Measurements from ENCODE around the gene TGM2.

Gene TGM2

GRCh38 chr20:38129893-38130609 lies 35.0 kb downstream of the TGM2 start:
- TF ChIP-seq, protein P1, sequence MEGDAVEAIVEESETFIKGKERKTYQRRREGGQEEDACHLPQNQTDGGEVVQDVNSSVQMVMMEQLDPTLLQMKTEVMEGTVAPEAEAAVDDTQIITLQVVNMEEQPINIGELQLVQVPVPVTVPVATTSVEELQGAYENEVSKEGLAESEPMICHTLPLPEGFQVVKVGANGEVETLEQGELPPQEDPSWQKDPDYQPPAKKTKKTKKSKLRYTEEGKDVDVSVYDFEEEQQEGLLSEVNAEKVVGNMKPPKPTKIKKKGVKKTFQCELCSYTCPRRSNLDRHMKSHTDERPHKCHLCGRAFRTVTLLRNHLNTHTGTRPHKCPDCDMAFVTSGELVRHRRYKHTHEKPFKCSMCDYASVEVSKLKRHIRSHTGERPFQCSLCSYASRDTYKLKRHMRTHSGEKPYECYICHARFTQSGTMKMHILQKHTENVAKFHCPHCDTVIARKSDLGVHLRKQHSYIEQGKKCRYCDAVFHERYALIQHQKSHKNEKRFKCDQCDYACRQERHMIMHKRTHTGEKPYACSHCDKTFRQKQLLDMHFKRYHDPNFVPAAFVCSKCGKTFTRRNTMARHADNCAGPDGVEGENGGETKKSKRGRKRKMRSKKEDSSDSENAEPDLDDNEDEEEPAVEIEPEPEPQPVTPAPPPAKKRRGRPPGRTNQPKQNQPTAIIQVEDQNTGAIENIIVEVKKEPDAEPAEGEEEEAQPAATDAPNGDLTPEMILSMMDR (IDR thresholded peaks at IDR 0.05; ENCODE audit: low read depth, low read length) = no peak
- DNase-seq (ENCODE audit: extremely low read depth, low read depth) = no peak

DNA sequence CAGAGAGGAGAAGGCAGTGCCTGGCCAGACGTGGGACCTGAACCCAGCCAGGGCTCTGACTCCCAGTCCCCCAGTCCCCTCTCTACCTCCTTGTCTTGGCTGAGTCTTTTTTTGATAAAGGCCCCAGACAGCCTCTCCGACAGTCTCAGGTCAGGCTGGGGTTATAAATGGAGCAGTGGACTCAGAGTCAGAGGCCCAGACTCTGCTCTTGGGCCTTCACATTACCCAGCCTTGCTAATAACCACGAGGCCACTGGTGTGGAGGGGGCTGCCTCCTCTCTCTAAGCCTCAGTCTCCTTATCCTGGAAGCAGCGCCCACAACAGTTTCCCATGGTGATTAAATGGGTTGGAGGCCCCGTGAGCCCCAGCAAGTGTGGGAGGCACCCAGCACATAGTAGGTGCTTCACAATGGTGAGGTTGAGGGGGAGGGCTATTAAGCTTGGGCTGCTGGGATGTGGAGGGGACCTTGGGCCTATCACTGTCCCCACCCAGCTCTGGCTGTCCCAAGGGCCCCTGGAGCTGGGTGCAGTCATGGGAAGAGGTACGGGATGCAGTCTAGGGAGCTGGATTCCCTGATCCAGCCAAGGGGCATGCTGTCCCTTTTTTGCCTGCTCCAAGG lies 35.7 kb downstream of the TGM2 start:
- no peak for DNase-seq (ENCODE audit: extremely low read depth, low read depth)
- TF ChIP-seq, protein P1 (IDR thresholded peaks at IDR 0.05; ENCODE audit: low read depth, low read length) = no peak

DNA sequence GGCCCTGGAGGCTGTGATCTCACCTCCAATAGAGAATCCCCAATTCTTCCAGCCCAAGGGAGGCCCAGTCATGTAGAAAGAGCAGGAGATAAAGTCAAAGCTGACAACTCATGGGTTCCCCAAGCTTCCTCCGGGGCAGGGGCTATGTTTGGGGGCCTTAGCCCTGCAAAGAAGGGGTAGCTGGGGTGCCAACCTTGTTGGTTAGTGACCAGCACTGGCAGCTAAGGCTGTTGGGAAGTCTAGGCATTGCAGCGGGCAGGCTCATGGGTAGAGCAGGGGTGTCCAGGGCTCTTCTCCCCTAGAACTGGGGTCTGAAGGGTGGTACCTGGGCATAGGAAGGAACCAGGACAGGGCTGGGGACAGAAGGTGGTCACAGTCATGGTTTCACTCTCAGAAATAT lies 36.4 kb downstream of the TGM2 start:
- DNase-seq (ENCODE audit: extremely low read depth, low read depth) = no peak
- TF ChIP-seq, protein P1 (IDR thresholded peaks at IDR 0.05; ENCODE audit: low read depth, low read length) = no peak

DNA sequence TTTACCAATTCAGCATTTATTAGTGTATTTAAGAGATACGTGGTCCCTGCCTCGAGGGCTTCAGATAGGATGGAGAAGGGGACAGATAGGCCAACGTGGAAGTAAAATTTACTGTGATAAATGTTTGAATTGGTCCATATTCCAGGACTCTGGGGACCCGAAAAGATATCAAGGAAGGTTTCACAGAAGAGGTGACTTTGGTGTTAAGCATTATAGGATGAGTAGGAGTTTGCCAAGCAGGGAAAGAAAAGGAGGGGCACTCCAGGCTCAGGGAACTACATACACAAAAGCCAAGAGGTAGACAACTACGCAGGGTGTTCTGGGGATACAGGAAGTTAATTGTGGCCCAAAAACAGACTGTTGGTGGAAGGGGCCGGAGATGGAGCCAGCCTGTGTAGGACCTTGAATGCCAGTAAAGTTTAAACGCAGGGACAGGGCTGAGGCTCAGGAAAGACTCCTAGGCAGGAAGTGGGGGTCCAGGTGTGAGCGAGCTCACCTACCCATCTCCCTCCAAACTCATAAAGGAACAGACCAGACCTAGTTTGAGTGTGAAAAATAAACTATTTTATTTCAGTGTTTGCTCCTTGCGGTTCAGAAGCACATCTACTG lies 37.0 kb downstream of the TGM2 start:
- DNase-seq (ENCODE audit: extremely low read depth, low read depth) = no peak
- TF ChIP-seq, protein P1 (IDR thresholded peaks at IDR 0.05; ENCODE audit: low read depth, low read length) = no peak

DNA sequence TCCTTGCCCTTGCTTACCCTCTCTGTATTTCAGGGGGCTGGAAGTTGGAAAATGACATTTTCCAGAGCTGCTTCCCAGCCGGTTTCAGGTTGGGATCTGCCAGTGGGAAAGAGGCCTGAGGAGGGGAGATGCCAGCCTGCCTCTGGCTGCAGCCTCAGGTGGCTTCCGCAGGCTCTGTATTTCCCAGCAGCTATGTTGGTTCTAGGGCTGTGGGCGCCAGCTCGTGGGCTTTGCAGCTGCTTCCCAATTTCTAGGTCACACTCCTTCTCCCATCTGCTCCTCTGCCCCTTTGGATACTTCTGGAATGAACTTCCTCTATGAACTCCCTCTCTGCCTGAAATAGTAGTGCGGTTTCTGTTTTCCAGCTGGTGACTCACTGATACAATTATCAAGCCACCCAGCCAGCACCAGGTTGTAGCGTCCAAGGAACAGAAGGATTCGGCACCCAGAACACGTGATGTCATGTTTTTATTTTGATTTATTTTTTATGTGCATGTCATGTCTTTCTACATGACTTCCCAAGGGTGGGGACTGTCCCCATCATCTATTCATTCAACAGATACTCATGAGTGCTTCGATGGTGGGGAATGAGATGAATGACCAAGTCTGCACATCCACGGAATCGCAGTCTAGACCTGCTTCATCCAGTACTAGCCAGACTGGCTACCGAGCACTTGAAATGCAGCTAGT lies 38.0 kb downstream of the TGM2 start:
- DNase-seq (ENCODE audit: extremely low read depth, low read depth) = no peak
- TF ChIP-seq, protein P1 (IDR thresholded peaks at IDR 0.05; ENCODE audit: low read depth, low read length) = no peak

DNA sequence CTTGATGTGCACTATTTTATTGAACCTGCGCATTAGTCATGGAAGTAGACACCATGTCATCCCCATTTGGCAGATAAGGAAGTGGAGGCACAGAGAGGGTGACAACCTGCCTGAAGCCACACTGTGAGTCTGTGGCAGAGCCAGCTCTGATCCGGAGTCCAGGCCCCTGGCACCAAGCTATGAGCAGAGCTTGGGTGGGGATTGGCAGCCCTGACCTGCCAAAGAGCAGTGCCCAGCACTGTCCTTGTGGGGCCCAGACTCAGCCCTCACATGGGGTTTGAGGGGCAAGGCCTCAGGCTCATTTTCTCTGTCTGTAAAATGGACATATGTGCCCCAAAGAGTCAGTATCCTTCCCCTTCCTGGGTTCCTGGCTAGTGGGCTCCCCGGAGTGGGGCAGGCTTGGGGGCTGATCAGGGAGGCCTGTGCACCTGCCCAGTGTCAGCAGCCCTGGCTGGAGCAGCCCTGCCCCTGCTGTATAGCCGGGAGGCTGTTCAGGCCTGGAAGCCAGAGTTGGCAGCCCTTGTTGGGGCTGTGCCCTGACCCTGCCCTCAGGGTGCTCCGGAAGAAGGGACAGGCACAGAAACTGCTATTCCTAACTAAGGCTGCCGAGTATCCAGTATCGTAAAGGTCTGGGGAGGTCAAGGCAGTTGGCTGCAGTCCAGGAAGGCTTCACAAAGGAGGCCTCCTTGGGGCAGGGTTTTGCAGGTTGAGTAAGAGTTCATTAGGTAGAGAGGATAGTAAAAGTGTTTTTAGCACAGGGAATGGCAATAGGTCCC lies 38.7 kb downstream of the TGM2 start:
- DNase-seq (ENCODE audit: extremely low read depth, low read depth) = no peak
- TF ChIP-seq, protein P1 (IDR thresholded peaks at IDR 0.05; ENCODE audit: low read depth, low read length) = no peak

All from AG09319 (cell line).